Liver (tissue), 9 donors: Measurements from ENCODE around the gene ZNF558. TPM values are rescaled to one million over a fixed set of nuclear protein-coding genes. Genes with fewer than 3 reads are reported as not detected.

Experiments used
- DNase-seq: peaks from one replicate; pipeline ENCODE4 v3.0.0-alpha.2; 2017; ENCODE audit warnings: low spot score
- H3K27ac ChIP-seq, 2 donors: one replicate each; pipeline ENCODE4 v1.7.0; 2013; ENCODE audit warnings: inconsistent platforms in 2 of 2, low read length in 2 of 2, control low read depth in 1 of 2, low read depth in 1 of 2, mild to moderate bottlenecking in 1 of 2
- H3K27me3 ChIP-seq, 4 donors: one replicate each; pipeline versions ENCODE4 v1.6.1 to v1.7.0; 2013; ENCODE audit warnings: low read length in 3 of 4, inconsistent platforms in 1 of 4, mild to moderate bottlenecking in 1 of 4, moderate library complexity in 1 of 4; ENCODE audit not compliant: control insufficient read depth in 4 of 4, insufficient read depth in 4 of 4
- H3K36me3 ChIP-seq, 4 donors: one replicate each; pipeline versions ENCODE4 v1.6.1 to v1.7.0; 2013; ENCODE audit warnings: low read length in 3 of 4, mild to moderate bottlenecking in 3 of 4, low read depth in 1 of 4, moderate library complexity in 1 of 4; ENCODE audit not compliant: control insufficient read depth in 4 of 4, insufficient read depth in 3 of 4
- H3K4me1 ChIP-seq, 4 donors: one replicate each; pipeline versions ENCODE4 v1.6.1 to v1.7.0; 2013; ENCODE audit warnings: low read length in 3 of 4, mild to moderate bottlenecking in 3 of 4, moderate library complexity in 1 of 4; ENCODE audit not compliant: control insufficient read depth in 4 of 4, insufficient read depth in 4 of 4
- H3K4me3 ChIP-seq, 3 donors: one replicate each; pipeline versions ENCODE4 v1.6.1 to v1.7.0; 2013; ENCODE audit warnings: low read length in 3 of 3, control low read depth in 1 of 3, low read depth in 1 of 3, mild to moderate bottlenecking in 1 of 3
- H3K9ac ChIP-seq, 2 donors: one replicate each; pipeline ENCODE4 v1.7.0; 2013; ENCODE audit warnings: low read length in 2 of 2, mild to moderate bottlenecking in 2 of 2, moderate library complexity in 2 of 2, control low read depth in 1 of 2, low read depth in 1 of 2
- H3K9me3 ChIP-seq, 4 donors: one replicate each; pipeline versions ENCODE4 v1.6.1 to v1.7.0; 2013; ENCODE audit warnings: low read length in 3 of 4; ENCODE audit not compliant: control insufficient read depth in 4 of 4
- CTCF ChIP-seq: fragments of 150-350 bp; IDR thresholded peaks from 2 replicates; pipeline ENCODE4 v1.5.1; 2017; ENCODE audit warnings: improper control_type of control experiment, low read depth, low read length; ENCODE audit not compliant: missing input control
- EGR1 ChIP-seq, 2 donors: IDR thresholded peaks; 2 replicates each; pipeline ENCODE4 v1.6.1; 2016 to 2018; ENCODE audit warnings: antibody characterized with exemption in 2 of 2, low read depth in 2 of 2
- FOXA1 ChIP-seq: IDR thresholded peaks from 2 replicates; pipeline ENCODE4 v1.6.1; 2016; ENCODE audit warnings: antibody characterized with exemption
- FOXA2 ChIP-seq: IDR thresholded peaks from 2 replicates; pipeline ENCODE4 v1.6.1; 2016; ENCODE audit warnings: antibody characterized with exemption
- GABPA ChIP-seq, 2 donors: IDR thresholded peaks in 1 of 2; conservative IDR thresholded peaks in 1 of 2; 2 replicates each; pipeline ENCODE4 v1.6.1; 2016; ENCODE audit warnings: antibody characterized with exemption in 2 of 2, mild to moderate bottlenecking in 1 of 2, moderate library complexity in 1 of 2
- HNF4A ChIP-seq, 2 donors: conservative IDR thresholded peaks; 2 replicates each; pipeline ENCODE4 v1.6.1; 2016; ENCODE audit warnings: antibody characterized with exemption in 2 of 2, mild to moderate bottlenecking in 2 of 2
- HNF4G ChIP-seq: IDR thresholded peaks from 2 replicates; pipeline ENCODE4 v1.6.1; 2016; ENCODE audit warnings: antibody characterized with exemption
- MAX ChIP-seq: IDR thresholded peaks from 2 replicates; pipeline ENCODE4 v1.6.1; 2016; ENCODE audit warnings: antibody characterized with exemption
- NR2F2 ChIP-seq: IDR thresholded peaks from 2 replicates; pipeline ENCODE4 v1.6.1; 2016; ENCODE audit warnings: antibody characterized with exemption
- RAD21 ChIP-seq, 2 donors: IDR thresholded peaks; 2 replicates each; pipeline ENCODE4 v1.6.1; 2016; ENCODE audit warnings: antibody characterized with exemption in 2 of 2, mild to moderate bottlenecking in 2 of 2
- SP1 ChIP-seq: IDR thresholded peaks from 2 replicates; pipeline ENCODE4 v1.6.1; 2018; ENCODE audit warnings: antibody characterized with exemption, mild to moderate bottlenecking
- YY1 ChIP-seq: IDR thresholded peaks from 2 replicates; pipeline ENCODE4 v1.6.1; 2016; ENCODE audit warnings: antibody characterized with exemption, mild to moderate bottlenecking
- WGBS: extraction: QIAGEN DNeasy Blood & Tissue Kit; methylation state at CpG from one replicate; pipeline ENCODE4 v1.1.7; 2013; 5-methylcytosine and 5-hydroxymethylcytosine counted together
- polyA plus RNA-seq, 2 donors: library from polyadenylated mRNA; stranded (reverse) in 1 of 2; unstranded in 1 of 2; fragments of 200-250 nt in 1 of 2; fragments of >200 nt in 1 of 2; fragmentation: Nextera tagmentation in 1 of 2; extraction: Ambion mirVana in 1 of 2; gene quantifications; one replicate each; pipeline versions ENCODE4 v1.2.1 to v1.2.3, GENCODE V29; 2013 to 2015
- total RNA-seq, 2 donors: library from RNA; depleted of rRNA; stranded (reverse); fragments of >200 nt; gene quantifications; one replicate each; pipeline ENCODE4 v1.2.3, GENCODE V29; 2014
- TF ChIP-seq, protein P1 (sequence below): IDR thresholded peaks from 2 replicates; pipeline ENCODE4 v1.6.1; 2016; ENCODE audit warnings: antibody characterized with exemption, mild to moderate bottlenecking
- TF ChIP-seq, protein P2 (sequence below): IDR thresholded peaks from 2 replicates; pipeline ENCODE4 v1.6.1; 2016; ENCODE audit warnings: antibody characterized with exemption
- TF ChIP-seq, protein P3 (sequence below): IDR thresholded peaks from 2 replicates; pipeline ENCODE4 v1.6.1; 2016; ENCODE audit warnings: antibody characterized with exemption
- donor health status: healthy.
- donor health status: healthy.
- donor health status: healthy.
- donor health status: healthy.
- donor health status: healthy.

The ZNF558 gene
- total and polyA plus RNA-seq, 4 donors: 4.9 to 21.2 (median 7.0) TPM

- H3K9ac ChIP-seq: no peak overlapping the region
- no peaks in the 10 kb centered on the region for H3K27me3 ChIP-seq
- H3K4me1 ChIP-seq: no peaks in the 10 kb centered on the region
- no peak for DNase-seq
- H3K4me3 ChIP-seq: peak overlapping the region in 2 of 3 donors; percentile 36 to 61
- H3K27ac ChIP-seq: no peak overlapping the region
- H3K36me3 ChIP-seq: peaks cover 21 to 91% (median 87%) of the 10 kb centered on the region in 4 donors
- 99% methylated on average over 3 of the region's 3 CpGs for WGBS
- H3K9me3 ChIP-seq: peaks cover 48 to 84% (median 76%) of the 10 kb centered on the region in 4 donors
- TF ChIP-seq HNF4A (conservative IDR thresholded peaks at IDR 0.05) (no peak), EGR1 (IDR thresholded peaks at IDR 0.05; ENCODE audit: low read depth in 2 of 2) (no peak), YY1 (no peak), SP1 (no peak), GABPA (IDR thresholded peaks at IDR 0.05 in 1 of 2, conservative IDR thresholded peaks at IDR 0.05 in 1 of 2) (no peak), MAX (no peak), HNF4G (no peak), FOXA1 (no peak), RAD21 (IDR thresholded peaks at IDR 0.05) (no peak), NR2F2 (no peak), FOXA2 (no peak), CTCF (no peak)
- TF ChIP-seq, protein P1, sequence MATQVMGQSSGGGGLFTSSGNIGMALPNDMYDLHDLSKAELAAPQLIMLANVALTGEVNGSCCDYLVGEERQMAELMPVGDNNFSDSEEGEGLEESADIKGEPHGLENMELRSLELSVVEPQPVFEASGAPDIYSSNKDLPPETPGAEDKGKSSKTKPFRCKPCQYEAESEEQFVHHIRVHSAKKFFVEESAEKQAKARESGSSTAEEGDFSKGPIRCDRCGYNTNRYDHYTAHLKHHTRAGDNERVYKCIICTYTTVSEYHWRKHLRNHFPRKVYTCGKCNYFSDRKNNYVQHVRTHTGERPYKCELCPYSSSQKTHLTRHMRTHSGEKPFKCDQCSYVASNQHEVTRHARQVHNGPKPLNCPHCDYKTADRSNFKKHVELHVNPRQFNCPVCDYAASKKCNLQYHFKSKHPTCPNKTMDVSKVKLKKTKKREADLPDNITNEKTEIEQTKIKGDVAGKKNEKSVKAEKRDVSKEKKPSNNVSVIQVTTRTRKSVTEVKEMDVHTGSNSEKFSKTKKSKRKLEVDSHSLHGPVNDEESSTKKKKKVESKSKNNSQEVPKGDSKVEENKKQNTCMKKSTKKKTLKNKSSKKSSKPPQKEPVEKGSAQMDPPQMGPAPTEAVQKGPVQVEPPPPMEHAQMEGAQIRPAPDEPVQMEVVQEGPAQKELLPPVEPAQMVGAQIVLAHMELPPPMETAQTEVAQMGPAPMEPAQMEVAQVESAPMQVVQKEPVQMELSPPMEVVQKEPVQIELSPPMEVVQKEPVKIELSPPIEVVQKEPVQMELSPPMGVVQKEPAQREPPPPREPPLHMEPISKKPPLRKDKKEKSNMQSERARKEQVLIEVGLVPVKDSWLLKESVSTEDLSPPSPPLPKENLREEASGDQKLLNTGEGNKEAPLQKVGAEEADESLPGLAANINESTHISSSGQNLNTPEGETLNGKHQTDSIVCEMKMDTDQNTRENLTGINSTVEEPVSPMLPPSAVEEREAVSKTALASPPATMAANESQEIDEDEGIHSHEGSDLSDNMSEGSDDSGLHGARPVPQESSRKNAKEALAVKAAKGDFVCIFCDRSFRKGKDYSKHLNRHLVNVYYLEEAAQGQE: no peak
- TF ChIP-seq, protein P2, sequence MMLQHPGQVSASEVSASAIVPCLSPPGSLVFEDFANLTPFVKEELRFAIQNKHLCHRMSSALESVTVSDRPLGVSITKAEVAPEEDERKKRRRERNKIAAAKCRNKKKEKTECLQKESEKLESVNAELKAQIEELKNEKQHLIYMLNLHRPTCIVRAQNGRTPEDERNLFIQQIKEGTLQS: no peak
- TF ChIP-seq, protein P3, sequence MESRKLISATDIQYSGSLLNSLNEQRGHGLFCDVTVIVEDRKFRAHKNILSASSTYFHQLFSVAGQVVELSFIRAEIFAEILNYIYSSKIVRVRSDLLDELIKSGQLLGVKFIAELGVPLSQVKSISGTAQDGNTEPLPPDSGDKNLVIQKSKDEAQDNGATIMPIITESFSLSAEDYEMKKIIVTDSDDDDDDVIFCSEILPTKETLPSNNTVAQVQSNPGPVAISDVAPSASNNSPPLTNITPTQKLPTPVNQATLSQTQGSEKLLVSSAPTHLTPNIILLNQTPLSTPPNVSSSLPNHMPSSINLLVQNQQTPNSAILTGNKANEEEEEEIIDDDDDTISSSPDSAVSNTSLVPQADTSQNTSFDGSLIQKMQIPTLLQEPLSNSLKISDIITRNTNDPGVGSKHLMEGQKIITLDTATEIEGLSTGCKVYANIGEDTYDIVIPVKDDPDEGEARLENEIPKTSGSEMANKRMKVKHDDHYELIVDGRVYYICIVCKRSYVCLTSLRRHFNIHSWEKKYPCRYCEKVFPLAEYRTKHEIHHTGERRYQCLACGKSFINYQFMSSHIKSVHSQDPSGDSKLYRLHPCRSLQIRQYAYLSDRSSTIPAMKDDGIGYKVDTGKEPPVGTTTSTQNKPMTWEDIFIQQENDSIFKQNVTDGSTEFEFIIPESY: no peak
These were observed 17.9 kb downstream of the ZNF558 start for GRCh38 chr19:8814176-8814575.
